H9 (cell line): ENCODE data around the gene DENND10. TPM values are rescaled to one million over a fixed set of nuclear protein-coding genes. Genes with fewer than 3 reads are reported as not detected.
"Not testable (repeated sequence)": the region's sequence is repeated elsewhere in the genome, so short reads cannot be mapped to it uniquely, and the experiment has no call there.

Experiments used
- DNase-seq: peaks from one replicate; pipeline ENCODE4 v3.0.0-alpha.2; 2017
- H2AFZ ChIP-seq: one replicate; pipeline ENCODE4 v1.6.1; 2013; ENCODE audit warnings: mild to moderate bottlenecking, low read length, control low read depth, moderate library complexity
- H2AK5ac ChIP-seq: 2 replicates; pipeline ENCODE4 v1.6.1; 2013; ENCODE audit warnings: low read length, control low read depth, mixed read lengths; ENCODE audit not compliant: insufficient read length
- H2BK120ac ChIP-seq: one replicate; pipeline ENCODE4 v1.6.1; 2013; ENCODE audit warnings: low read depth, mild to moderate bottlenecking, low read length, control low read depth, inconsistent platforms; ENCODE audit not compliant: poor library complexity, severe bottlenecking
- H2BK12ac ChIP-seq: 2 replicates; pipeline ENCODE4 v1.6.1; 2013; ENCODE audit warnings: low read length, control low read depth, mixed read lengths, low read depth; ENCODE audit not compliant: insufficient read length
- H2BK15ac ChIP-seq: 2 replicates; pipeline ENCODE4 v1.6.1; 2013; ENCODE audit warnings: low read depth, low read length, control low read depth
- H2BK20ac ChIP-seq: one replicate; pipeline ENCODE4 v1.6.1; 2013; ENCODE audit warnings: low read depth, mild to moderate bottlenecking, low read length, control low read depth, inconsistent platforms; ENCODE audit not compliant: poor library complexity, severe bottlenecking
- H2BK5ac ChIP-seq: 2 replicates; pipeline ENCODE4 v1.6.1; 2013; ENCODE audit warnings: low read length, control low read depth, mixed read lengths; ENCODE audit not compliant: insufficient read length
- H3K14ac ChIP-seq: 2 replicates; pipeline ENCODE4 v1.6.1; 2013; ENCODE audit warnings: low read length, control low read depth; ENCODE audit not compliant: insufficient read depth
- H3K18ac ChIP-seq: 2 replicates; pipeline ENCODE4 v1.6.1; 2013; ENCODE audit warnings: low read depth, mild to moderate bottlenecking, mixed read lengths, low read length, control low read depth; ENCODE audit not compliant: insufficient read length
- H3K23ac ChIP-seq: 2 replicates; pipeline ENCODE4 v1.6.1; 2013; ENCODE audit warnings: low read length, control low read depth, mixed read lengths, low read depth; ENCODE audit not compliant: insufficient read length
- H3K23me2 ChIP-seq: 2 replicates; pipeline ENCODE4 v1.6.1; 2013; ENCODE audit warnings: low read depth, mild to moderate bottlenecking, mixed read lengths, low read length, control low read depth; ENCODE audit not compliant: insufficient read length, poor library complexity, severe bottlenecking
- H3K27ac ChIP-seq: 2 replicates; pipeline ENCODE4 v1.5.1; 2013; ENCODE audit warnings: low read length, control low read depth, mixed read lengths, low read depth; ENCODE audit not compliant: insufficient read length
- H3K27me3 ChIP-seq: 2 replicates; pipeline ENCODE4 v1.6.1; 2013; ENCODE audit warnings: low read length, control low read depth, inconsistent platforms; ENCODE audit not compliant: insufficient read depth
- H3K4ac ChIP-seq: 2 replicates; pipeline ENCODE4 v1.6.1; 2013; ENCODE audit warnings: low read depth, mild to moderate bottlenecking, control low read depth, inconsistent platforms, low read length, moderate library complexity
- H3K4me1 ChIP-seq: 2 replicates; pipeline ENCODE4 v1.6.1; 2013; ENCODE audit warnings: low read length, control low read depth, inconsistent platforms; ENCODE audit not compliant: insufficient read depth
- H3K4me2 ChIP-seq: 2 replicates; pipeline ENCODE4 v1.6.1; 2013; ENCODE audit warnings: low read length, control low read depth, mixed read lengths; ENCODE audit not compliant: insufficient read length, insufficient read depth
- H3K56ac ChIP-seq: 2 replicates; pipeline ENCODE4 v1.6.1; 2013; ENCODE audit warnings: low read depth, mild to moderate bottlenecking, mixed read lengths, low read length, control low read depth; ENCODE audit not compliant: insufficient read length
- H3K79me1 ChIP-seq: 2 replicates; pipeline ENCODE4 v1.6.1; 2013; ENCODE audit warnings: low read depth, mild to moderate bottlenecking, moderate library complexity, low read length, control low read depth, inconsistent platforms; ENCODE audit not compliant: insufficient read depth, poor library complexity, severe bottlenecking
- H3K79me2 ChIP-seq: 2 replicates; pipeline ENCODE4 v1.6.1; 2013; ENCODE audit warnings: low read length, control low read depth, inconsistent platforms; ENCODE audit not compliant: insufficient read depth
- H3K9ac ChIP-seq: 2 replicates; pipeline ENCODE4 v1.6.1; 2013; ENCODE audit warnings: low read length, control low read depth, mixed read lengths; ENCODE audit not compliant: insufficient read length; ENCODE audit errors: extremely low read depth
- H3K9me3 ChIP-seq: one replicate; pipeline ENCODE4 v1.6.1; 2013; ENCODE audit warnings: low read depth, low read length, inconsistent platforms; ENCODE audit not compliant: control insufficient read depth
- H3T11ph ChIP-seq: one replicate; pipeline ENCODE4 v1.6.1; 2013; ENCODE audit warnings: mild to moderate bottlenecking, low read length, control low read depth, inconsistent platforms
- H4K20me1 ChIP-seq: one replicate; pipeline ENCODE4 v1.6.1; 2013; ENCODE audit not compliant: control insufficient read depth, insufficient read length, insufficient read depth
- H4K5ac ChIP-seq: 2 replicates; pipeline ENCODE4 v1.6.1; 2013; ENCODE audit warnings: low read depth, mild to moderate bottlenecking, mixed read lengths, low read length, control low read depth; ENCODE audit not compliant: insufficient read length
- H4K8ac ChIP-seq: replicated peaks from 2 replicates; pipeline ENCODE4 v1.6.1; 2013; ENCODE audit warnings: low read length, control low read depth, mixed read lengths, low read depth; ENCODE audit not compliant: insufficient read length
- H4K91ac ChIP-seq: 2 replicates; pipeline ENCODE4 v1.6.1; 2013; ENCODE audit warnings: low read depth, mild to moderate bottlenecking, moderate library complexity, mixed read lengths, low read length, control low read depth; ENCODE audit not compliant: insufficient read length
- H3K27ac Mint-ChIP-seq, 3 experiments: 2 replicates in 2 of 3; 3 replicates in 1 of 3; pipeline ENCODE4 v1.8.0; 2020 to 2021; ENCODE audit warnings: mixed read lengths in 3 of 3, mild to moderate bottlenecking in 1 of 3, moderate library complexity in 1 of 3
- H3K27me3 Mint-ChIP-seq: 2 replicates; pipeline ENCODE4 v1.8.0; 2021; ENCODE audit warnings: low read depth, mild to moderate bottlenecking, moderate library complexity, mixed read lengths
- H3K36me3 Mint-ChIP-seq, 3 experiments: 2 replicates in 2 of 3; 3 replicates in 1 of 3; pipeline ENCODE4 v1.8.0; 2020 to 2021; ENCODE audit warnings: low read depth in 3 of 3, mixed read lengths in 3 of 3; ENCODE audit not compliant: insufficient read depth in 1 of 3
- H3K4me1 Mint-ChIP-seq, 2 experiments: 2 replicates each; pipeline ENCODE4 v1.8.0; 2020; ENCODE audit warnings: mixed read lengths in 2 of 2
- H3K4me3 Mint-ChIP-seq, 2 experiments: 2 replicates in 1 of 2; 3 replicates in 1 of 2; pipeline ENCODE4 v1.8.0; 2020 to 2021; ENCODE audit warnings: mild to moderate bottlenecking in 2 of 2, mixed read lengths in 2 of 2, moderate library complexity in 1 of 2
- H3K9me3 Mint-ChIP-seq, 2 experiments: 2 replicates in 1 of 2; 3 replicates in 1 of 2; pipeline ENCODE4 v1.8.0; 2020; ENCODE audit warnings: mild to moderate bottlenecking in 2 of 2, mixed read lengths in 2 of 2, moderate library complexity in 1 of 2
- WGBS: extraction: QIAGEN DNeasy Blood & Tissue Kit; methylation state at CpG from one replicate; pipeline ENCODE4 v1.1.7; 2013; ENCODE audit warnings: missing lambda C conversion rate, low lambda C conversion rate, mixed read lengths; ENCODE audit not compliant: insufficient read length; ENCODE audit errors: extremely low coverage; 5-methylcytosine and 5-hydroxymethylcytosine counted together
- total RNA-seq: library from RNA; stranded (reverse); gene quantifications from 2 replicates; pipeline ENCODE4 v1.2.1, GENCODE V29; 2021
- TF ChIP-seq, protein P1 (sequence below): fragments of 200-600 bp; sonication (generic); conservative IDR thresholded peaks from 3 replicates; pipeline ENCODE4 v1.8.0; 2021; ENCODE audit warnings: antibody characterized with exemption, mild to moderate bottlenecking

DENND10 gene
- total RNA-seq, 1 experiment from 2014 or later: 63.2 TPM

DNA sequence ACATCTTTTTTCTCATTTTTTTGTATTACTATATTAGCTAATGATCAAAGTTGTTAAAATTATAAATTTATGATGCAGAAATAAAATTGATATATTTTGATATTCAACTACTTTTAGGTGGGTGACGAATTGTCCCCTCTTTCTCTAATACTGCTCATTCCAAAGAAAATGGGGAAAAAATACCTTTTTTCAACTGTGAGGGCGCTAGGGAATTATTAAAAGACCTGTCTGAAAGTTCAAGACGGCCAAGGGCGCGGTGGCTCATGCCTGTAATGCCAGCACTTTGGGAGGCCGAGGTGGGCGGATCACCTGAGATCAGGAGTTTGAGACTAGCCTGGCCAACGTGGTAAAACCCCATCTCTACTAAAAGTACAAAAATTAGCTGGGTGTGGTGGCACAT, 34.0 kb downstream of the DENND10 start:
- H3K4me1 ChIP-seq, H2BK20ac ChIP-seq, H4K8ac ChIP-seq, H3T11ph ChIP-seq, H3K27me3 ChIP-seq, H3K4me1 Mint-ChIP-seq, H2BK5ac ChIP-seq, H3K27ac Mint-ChIP-seq, H4K20me1 ChIP-seq, H3K79me2 ChIP-seq, H2AK5ac ChIP-seq, H2BK15ac ChIP-seq, H3K27ac ChIP-seq, DNase-seq, H3K23me2 ChIP-seq, H2BK120ac ChIP-seq, H2AFZ ChIP-seq, H3K9me3 ChIP-seq, H3K18ac ChIP-seq, H3K27me3 Mint-ChIP-seq, H3K56ac ChIP-seq, H2BK12ac ChIP-seq, H3K23ac ChIP-seq, H4K5ac ChIP-seq, H3K14ac ChIP-seq, H3K79me1 ChIP-seq, H4K91ac ChIP-seq, H3K4ac ChIP-seq, H3K9ac ChIP-seq, H3K9me3 Mint-ChIP-seq, H3K4me3 Mint-ChIP-seq, H3K4me2 ChIP-seq: not testable (repeated sequence)
- H3K36me3 Mint-ChIP-seq: peaks cover 9 to 35% (median 22%) of the 10 kb centered on the region in 3 experiments; a peak in 6 of 7 replicates
- TF ChIP-seq, protein P1, sequence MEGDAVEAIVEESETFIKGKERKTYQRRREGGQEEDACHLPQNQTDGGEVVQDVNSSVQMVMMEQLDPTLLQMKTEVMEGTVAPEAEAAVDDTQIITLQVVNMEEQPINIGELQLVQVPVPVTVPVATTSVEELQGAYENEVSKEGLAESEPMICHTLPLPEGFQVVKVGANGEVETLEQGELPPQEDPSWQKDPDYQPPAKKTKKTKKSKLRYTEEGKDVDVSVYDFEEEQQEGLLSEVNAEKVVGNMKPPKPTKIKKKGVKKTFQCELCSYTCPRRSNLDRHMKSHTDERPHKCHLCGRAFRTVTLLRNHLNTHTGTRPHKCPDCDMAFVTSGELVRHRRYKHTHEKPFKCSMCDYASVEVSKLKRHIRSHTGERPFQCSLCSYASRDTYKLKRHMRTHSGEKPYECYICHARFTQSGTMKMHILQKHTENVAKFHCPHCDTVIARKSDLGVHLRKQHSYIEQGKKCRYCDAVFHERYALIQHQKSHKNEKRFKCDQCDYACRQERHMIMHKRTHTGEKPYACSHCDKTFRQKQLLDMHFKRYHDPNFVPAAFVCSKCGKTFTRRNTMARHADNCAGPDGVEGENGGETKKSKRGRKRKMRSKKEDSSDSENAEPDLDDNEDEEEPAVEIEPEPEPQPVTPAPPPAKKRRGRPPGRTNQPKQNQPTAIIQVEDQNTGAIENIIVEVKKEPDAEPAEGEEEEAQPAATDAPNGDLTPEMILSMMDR: peak; percentile 46
- WGBS: no CpG with 5 or more reads among the region's 8 CpGs
